ENCODE measurements around the gene OTULINL. TPM values are rescaled to one million over a fixed set of nuclear protein-coding genes. Genes with fewer than 3 reads are reported as not detected.

The OTULINL gene
- total RNA-seq, 1 donor from 2014 or later: 3.1 TPM

GRCh38 chr5:14655146-14655741 lies 73.7 kb downstream of the OTULINL start:
- ATAC-seq (no peak), DNase-seq (no peak)
- intact Hi-C loops (cut with micrococcal nuclease): no loop called here

DNA sequence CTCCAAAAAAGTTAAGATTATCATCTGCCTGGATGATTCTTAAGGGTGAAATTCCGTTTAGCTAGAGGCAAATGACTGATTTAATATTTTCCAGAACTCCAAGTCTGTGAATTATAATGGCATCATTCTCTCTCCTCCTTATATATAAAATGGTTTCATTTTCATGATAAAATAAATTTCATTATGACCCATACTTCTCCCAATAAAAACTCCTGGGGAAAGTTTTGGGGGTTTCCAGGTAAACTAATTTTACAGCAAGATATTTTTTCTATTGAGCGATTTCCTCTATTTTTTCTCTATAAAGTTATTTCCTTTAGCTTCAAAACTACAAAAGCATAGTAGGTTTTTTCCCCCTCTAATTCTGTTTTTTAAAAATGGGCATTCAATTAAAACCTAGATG lies 75.3 kb downstream of the OTULINL start:
- intact Hi-C loops (cut with micrococcal nuclease): no loop called here
- DNase-seq (no peak), ATAC-seq (no peak)

- intact Hi-C loops (cut with micrococcal nuclease): no loop called here
These were observed 78.4 kb downstream of the OTULINL start for GRCh38 chr5:14659821-14660607.

DNA sequence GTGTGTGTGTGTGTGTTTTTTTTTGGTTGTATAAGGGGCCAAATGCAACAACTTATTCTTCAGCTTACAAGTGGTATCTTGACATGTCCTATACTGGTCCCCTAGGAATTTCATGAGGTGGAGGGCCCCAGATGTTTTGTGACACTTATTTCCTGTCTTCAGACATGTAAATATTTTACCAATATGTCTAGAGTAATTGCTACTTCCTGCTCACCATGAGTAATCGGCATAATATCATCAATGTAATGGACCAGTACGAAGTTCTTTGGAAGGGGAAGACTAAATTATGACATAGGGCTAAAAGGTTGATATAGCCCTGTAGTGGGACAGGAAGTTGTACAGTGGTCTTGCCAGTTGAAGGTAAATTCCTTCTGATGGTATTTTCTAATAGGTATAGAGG lies 79.2 kb downstream of the OTULINL start:
- intact Hi-C loops (cut with micrococcal nuclease): no loop called here
- no peak for ATAC-seq
- no peak for DNase-seq

More at GRCh38 chr5:14659821-14660607, 78.4 kb downstream of the OTULINL start:
- DNase-seq: no peak
- no peak for ATAC-seq

Other genes with a start within 250 kb of the OTULINL start
- 23.5 TPM for gene OTULIN, start 82.9 kb downstream of the OTULINL start, total RNA-seq